Ramos (cell line): ENCODE measurements around the gene RGS7.
"Not testable (repeated sequence)": the region's sequence is repeated elsewhere in the genome, so short reads cannot be mapped to it uniquely, and the experiment has no call there.

Experiments used
- in situ Hi-C: fragments of 300-500 bp; cut with MboI; formaldehyde crosslinking; loops from one replicate; pipeline ENCODE4 v1.14.3; 2022; ENCODE audit warnings: low sequenced_read_pairs; ENCODE audit not compliant: unreplicated experiment

The RGS7 gene

DNA sequence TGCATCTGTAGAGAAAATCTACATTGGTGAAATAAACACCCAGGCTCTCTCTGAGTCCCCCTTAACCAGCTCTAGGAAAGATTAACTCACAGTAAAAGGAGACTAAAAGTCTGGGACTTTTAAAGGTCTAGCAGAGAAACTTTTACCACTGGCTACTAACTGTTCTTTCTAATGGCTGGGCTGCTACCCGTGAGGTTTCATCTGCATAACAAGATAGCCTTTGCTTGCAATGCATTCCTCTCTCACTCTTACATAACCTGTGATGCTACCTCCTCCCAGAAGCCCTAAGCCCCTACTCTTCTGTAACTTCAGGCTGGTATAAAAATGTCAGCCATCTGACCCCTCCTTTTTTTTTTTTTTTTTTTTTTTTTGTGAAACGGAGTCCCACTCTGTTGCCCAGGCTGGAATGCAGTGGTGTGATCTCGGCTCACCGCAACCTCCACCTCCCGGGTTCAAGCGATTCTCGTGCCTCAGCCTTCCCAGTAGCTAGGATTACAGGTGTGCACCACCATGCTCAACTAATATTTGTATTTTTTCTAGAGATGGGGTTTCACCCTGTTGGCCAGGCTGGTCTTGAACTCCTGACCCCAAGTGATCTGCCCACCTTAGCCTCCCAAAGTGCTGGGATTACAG is 344.2 kb downstream of the RGS7 start:
- in situ Hi-C loops = no loop called here

DNA sequence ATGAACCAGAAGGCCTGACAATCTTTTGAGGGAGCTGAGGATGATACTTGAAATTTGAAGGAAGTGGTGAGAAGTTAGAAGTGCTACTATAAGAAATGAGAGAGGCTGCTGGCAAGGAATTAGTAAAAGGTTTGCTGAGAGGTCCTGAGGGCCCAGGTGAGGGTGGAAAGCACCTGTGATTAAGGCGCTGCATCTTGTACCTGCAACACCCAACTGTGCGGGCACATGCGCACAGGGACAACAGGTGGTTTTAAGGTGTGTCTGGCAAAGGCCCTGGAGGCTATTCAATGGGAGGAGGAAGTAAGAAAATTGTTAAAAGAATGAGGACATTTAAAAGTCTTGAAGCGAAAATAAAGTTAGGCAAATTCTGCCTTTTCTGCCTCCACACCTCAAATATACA is 349.3 kb downstream of the RGS7 start:
- in situ Hi-C loops = no loop called here

DNA sequence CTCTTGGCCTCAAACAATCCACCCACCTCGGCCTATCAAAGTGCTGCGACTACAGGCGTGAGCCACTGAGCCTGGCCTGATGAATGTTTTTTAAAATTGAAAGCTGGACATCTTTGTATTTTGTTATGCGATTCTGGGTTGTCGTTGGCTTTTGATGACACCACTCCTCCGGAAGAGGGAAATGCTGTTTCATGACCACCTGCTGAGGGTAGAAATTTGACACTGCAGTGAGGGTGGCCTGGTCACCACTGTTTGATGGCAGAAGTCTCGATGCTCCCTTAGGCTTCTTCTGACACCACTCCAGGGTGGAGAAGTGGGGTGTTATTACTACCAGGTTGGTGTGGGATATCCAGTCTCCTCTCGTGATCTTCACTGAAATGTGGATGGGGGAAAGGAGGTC is 357.2 kb downstream of the RGS7 start:
- in situ Hi-C loops = no loop called here

DNA sequence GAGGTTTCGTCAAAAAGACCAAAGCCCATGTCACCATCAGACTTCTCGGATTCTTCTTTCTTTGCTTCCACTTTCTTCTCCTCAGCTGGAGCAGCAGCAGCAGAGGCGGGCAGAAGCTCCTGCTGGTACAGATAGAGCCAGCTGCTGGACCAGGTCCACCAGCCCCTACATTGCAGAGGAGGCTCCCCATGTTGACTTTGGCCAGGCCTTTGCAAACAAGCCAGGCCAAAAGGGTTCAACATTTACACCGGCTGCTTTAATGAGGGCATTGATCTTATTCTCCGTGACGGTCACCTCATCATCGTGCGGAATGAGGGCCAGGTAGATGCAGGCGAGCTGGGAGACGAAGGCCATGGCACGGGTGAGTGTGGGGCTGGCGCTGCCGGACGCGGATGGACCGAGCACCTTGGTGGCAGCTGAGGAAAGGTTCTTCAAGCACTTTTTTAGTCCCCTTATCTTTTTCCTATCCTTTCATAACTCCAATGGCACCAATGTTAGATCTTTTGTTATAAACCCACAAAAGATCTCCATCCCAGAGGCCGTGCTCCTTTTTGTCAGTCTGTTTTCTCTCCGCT is 358.5 kb downstream of the RGS7 start:
- in situ Hi-C loops = no loop called here

DNA sequence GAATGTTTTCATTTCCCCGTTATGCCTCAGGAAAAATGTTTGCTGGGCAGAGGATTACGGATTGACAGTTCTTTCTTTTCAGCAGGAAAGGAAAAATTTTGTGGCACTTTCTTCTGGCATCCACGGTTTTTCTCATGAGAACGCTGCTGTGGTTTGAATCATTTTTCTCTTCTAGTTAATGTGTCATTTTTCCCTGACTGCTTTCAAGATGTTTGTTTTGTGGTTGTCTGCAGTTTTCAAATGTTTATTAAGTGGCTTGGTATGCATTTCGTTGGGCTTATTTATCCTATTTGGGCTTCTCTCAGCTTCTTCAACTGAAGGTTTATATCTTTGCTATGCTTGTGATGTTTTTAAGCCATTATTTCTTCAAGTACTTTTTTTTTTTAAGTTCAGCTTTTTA is 359.0 kb downstream of the RGS7 start:
- in situ Hi-C loops = no loop called here

DNA sequence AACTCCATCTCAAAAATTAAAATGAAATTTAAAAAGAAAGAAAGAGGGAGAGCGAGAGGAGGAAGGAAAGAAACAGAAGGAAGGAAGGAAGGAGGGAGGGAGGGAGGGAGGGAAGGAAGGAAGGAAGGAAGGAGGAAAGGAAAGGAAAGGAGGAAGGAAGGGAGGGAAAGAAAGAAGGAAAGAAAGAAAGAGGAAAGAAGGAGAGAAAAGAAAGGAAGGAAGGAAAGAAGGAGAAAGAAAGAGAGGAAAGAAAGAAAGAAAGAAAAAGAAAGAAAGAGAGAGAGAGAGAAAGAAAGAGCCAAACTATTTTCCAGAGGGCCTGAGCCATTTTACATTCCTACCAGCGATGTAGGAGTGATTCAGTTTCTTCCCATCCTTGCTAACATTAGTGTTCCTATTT is 364.0 kb downstream of the RGS7 start:
- in situ Hi-C loops = no loop called here

DNA sequence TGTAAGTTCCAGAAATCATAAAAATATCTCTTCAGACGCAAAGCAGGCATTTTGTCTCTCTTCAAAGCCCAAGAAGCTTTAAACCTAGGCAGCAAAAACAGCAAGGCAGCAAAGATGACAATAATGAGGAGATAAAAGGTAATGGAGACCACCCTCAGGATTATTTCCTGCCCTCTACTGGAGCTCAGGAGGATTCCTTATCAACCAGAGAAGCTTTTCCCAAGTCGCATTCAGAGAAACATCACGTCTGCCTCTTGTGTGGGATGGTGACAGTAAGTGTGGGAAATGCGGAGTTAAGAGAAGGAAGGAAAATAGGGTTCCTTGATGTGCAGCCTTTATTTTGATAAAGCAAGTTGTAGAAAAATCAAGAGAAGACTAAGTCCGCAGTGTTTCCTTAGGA is 365.8 kb downstream of the RGS7 start:
- in situ Hi-C loops = no loop called here

DNA sequence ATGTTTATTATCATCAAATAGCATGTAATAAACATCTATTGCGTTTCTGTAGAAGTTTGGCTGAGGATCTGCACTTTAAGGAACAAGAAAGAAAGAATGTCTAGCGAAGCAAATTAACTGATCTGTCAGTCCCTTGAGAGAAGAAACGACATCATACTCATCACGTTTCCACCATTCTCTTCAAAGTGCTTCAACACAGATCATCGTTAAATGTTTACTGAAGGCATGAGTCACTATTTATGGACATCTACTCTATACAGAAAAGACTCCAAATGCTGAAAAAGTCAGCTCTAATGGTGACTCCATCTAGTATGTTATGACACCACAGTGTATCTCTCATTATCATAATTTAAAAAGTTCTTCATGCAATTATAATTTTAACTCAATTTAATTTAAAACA is 369.1 kb downstream of the RGS7 start:
- in situ Hi-C loops = no loop called here

DNA sequence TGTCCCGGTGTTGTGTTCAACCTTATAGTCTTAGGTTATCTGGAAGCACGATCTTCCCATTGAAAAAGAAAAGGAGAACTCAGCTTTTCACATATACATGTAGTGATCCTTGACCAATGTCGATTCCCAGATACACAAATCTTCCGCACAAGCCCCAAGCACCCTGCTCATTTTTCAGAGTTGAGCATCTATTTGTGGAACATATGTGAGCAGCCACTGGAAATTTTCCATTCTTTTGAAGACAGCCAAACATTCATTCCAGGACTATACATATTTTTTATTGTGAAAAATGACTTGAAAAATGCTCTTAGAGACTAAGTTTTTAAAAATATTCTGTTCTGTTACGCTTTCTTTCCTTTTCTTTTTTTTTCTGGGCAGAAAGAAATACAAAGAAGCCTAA is 371.9 kb downstream of the RGS7 start:
- in situ Hi-C loops = no loop called here

DNA sequence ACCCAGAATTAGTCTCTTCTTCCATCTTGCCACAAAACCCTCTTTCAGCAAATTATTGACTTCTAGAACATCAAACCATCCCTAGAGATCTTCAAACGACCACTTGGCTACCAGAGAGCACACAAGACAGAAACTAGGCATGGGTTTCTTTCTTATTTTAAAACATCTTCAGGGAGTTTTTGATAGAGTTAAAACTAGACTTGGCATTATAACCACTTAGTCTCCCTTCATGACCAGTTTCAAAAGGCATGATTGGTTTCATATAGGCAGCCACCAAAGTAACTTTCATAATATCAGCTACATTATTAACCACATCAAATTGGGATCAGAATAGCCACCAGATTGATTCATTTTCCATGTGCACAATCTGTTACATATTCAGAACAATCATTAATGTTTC is 376.7 kb downstream of the RGS7 start:
- in situ Hi-C loops = no loop called here

DNA sequence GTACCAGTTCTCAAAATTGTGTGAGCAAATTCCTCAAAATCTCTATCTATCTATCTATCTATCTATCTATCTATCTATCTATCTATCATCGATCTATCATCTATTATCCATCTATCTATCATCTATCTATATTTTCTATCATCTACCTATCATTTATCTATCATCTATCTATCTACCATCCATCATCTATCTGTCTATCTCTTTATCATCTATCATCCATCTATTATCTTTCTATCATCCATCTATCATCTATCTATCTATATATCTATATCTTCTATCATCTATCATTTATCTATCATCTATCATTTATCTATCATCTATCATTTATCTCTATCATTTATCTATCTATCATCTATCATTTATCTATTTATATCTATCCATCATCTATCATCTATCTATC is 380.3 kb downstream of the RGS7 start:
- in situ Hi-C loops = no loop called here

DNA sequence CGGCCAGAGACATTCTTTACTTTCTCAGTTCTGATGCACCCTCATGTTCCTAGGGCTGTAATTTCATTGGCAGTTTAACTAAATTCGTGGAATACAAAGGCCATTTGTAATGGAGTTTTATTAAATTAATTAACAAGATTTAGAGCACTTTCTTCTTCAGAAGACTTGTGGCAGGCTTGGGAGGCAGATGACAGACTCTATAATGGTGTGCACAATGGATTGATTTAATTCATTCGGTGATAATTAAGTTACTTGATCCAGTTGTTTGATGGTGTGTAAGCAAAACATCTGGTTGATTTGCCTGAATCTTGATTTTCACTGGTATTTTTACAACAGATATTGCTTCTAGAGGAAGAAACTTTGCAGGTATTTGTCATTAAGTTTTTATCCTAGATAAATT is 383.1 kb downstream of the RGS7 start:
- in situ Hi-C loops = no loop called here

DNA sequence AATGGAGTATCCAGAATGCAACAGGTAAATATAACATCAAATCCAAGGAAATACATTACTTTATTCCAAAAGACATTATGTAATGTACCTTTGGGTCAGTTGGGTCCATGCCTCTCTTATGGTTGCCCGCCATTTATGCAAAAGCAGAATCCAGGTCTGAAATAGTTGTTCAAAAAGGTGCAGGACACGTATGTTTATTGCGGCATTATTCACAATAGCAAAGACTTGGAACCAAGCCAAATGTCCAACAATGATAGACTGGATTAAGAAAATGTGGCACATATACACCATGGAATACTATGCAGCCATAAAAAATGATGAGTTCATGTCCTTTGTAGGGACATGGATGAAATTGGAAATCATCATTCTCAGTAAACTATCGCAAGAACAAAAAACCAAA is 384.9 kb downstream of the RGS7 start:
- in situ Hi-C loops = not testable (repeated sequence)

DNA sequence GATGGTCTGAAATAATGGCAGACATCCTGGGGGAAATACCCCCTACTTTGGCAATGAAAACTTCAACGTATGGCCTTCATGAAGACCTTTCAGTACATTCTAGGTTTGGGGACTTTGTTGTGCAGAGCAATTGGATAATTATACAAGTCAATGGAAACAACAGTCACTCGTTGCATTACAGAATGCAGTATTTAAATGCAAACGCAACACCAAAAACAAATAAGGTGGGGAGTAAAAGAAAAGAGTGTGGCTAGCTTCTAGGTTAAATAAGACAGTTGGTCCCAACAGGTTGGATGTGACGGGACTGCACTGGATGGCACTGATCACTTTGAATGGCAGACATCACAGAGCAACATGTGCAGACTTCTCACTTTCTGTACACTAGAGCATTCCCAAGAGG is 386.8 kb downstream of the RGS7 start:
- in situ Hi-C loops = no loop called here

DNA sequence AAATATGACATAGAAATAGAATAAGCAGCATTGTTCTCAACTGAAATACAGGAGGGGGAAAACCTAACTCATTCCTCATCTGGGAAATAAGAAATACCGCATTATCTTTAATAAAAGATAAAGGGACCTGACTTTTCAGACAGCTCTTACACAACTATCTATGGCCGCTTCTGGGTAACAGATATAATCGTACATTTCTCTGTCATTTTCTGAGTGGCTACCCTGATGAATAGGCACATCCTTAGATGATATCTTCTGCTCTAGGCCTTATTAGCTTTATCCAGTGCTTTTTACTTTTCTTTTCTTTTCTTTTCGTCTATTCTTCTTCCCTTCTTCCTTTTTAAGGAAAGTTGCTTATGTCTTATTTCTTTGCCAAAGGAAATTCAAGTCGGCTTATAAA is 388.1 kb downstream of the RGS7 start:
- in situ Hi-C loops = no loop called here

DNA sequence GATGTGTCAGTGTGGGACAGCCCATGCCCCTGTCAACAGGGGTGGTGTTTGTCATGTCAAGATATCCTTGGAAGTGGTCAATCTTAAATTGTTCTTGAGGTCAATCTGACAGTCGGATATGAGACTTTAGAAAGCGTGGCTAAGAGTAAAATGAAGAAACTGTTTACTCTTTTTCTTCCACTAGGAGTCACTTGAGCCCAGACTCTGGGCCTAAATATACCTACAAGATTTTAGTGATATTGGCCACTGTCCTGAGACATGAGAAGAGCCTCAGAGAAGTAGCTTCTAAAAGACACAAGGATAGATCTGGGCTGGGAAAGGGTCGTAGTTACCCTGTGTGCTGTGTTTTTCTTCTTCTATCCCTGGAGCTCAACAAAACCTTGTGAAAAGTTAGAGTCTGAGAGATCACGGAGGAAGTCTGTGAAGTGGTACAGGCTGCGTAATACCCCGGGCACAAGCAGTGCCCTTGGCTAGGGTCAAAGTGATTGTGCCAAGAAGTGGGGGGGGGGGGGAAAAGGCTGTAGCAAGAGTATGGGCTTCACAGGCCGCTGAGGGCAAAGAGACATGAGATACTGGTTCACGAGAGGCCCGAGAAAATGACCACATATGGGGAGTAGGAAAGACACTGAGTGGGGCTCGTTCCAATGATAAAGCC is 389.8 kb downstream of the RGS7 start:
- in situ Hi-C loops = no loop called here

DNA sequence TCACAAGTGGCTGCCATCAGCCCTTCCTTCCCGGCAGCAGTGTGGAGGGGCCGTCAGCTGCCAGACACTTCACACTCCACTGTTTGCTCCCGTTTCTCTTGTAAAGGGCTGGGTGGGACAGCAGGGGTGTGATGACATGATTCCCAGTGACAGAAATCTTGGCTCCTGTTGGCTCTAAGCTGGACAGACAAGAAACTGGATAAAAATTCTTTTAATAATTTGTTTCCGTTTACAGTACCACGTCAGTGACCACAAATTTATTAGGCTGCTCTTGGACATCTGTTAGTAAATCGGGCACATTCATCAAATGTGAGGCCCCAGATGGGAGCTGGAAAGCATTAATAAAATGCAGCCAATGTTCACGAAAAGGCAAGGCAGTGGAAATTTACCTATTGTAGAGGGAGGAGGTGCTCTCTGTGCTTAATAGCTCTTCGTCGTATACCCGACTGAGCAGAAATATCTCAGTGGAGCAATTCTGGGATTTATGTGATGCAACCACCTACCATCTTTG is 391.4 kb downstream of the RGS7 start:
- in situ Hi-C loops = no loop called here

DNA sequence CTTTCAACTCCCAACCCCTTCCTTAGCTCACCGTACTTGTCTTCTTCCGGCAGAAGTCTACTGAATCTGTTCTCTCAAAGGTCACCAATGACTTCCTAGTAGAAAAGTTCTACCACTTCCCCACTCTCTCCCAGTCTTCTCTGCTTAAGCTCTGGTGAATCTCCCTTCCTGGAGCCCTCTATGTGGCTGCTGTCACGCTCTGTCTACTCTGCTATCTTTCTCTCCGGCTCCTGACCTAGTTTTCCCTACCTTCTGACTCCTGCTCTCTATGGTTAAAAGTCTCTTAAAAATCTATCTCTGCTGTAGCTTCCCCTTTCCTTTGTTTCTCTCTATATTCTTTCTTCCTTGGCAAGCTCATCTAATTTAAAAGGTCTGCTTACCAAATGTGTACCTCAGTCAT is 394.9 kb downstream of the RGS7 start:
- in situ Hi-C loops = no loop called here

DNA sequence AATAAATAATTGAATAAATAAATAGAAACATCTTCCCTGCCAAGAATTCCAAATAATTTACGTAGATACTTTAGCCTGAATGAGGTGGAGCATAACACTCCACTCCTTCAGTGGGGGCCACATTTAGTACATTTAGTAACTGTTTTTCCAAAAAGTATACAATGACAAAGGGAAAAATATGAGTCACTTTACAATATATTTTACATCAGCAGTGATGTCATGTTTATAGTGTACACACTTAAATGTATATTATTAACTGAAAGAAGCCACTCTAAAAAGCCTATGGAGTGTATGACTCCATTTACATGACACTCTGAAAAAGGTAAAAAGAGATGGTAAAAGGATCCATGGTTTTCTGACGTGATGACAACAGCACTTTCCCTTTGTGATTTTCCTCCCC is 400.6 kb downstream of the RGS7 start:
- in situ Hi-C loops = no loop called here

DNA sequence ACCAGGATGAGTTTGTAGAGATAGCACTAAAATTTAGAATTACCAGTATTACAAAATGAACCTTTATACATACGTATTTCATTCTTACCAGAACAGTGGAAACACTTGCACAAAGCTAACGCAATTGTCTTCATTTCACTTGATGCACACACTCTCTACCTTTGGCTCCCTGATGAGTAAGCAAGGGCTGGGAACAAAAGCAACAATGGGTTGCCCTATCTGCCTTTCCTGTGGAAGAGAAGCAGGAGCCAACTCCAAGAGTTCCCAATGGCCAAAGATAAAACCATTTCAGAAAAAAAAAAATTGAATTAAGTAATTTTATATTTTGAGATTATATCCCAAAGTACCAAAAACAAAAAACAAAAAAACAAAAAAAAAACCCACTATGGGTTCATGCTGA is 401.0 kb downstream of the RGS7 start:
- in situ Hi-C loops = no loop called here

DNA sequence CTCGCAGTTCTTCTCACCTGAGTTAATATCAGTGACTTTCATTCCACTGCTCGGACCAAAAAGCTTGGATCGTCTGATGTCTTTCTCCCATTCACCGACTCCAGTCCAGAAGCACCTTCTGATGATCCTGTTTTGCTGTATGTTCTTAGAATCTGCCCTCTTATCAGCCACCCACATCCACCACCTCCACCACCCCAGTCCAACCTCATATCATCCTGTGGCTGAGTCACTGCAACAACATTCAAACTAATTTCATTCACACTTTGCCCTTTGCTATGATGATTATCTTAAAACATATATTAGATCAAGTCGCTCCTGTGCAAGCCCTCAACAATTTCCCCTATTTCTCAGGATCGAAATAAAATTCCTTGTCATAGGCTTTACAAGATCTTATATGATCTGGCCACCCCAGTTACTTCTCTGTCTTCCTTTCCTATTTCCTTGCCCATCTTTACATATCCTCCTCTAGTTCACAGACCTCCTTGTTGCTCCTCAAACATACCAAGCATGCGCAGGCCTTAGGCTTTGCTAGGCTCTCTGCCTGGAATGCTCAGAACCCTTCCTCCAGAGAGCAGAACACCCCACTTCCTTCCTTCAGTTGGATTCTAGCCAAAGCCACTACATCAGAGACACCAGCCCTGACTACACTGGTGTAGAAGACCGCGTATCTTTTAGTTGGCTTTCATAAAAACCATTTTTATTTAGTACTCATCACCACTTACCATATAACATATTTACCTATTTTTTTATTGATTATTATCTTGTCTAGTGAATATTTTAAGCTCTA is 409.4 kb downstream of the RGS7 start:
- in situ Hi-C loops = no loop called here
